ENCODE results near the gene RCL1. TPM values are rescaled to one million over a fixed set of nuclear protein-coding genes. Genes with fewer than 3 reads are reported as not detected.

The RCL1 gene
- total RNA-seq, 1 experiment from 2014 or later = 9.5 TPM

GRCh38 chr9:4827224-4827623 is 34.5 kb downstream of the RCL1 start:
- H3K9me2 ChIP-seq (ENCODE audit: insufficient read depth) = no peaks in the 10 kb centered on the region
- H4K20me1 ChIP-seq (ENCODE audit: insufficient read depth) = no peaks in the 10 kb centered on the region
- H2AFZ ChIP-seq = no peak overlapping the region
- ChIA-PET POLR2A (ENCODE audit: unreplicated experiment) (no interaction called here), CTCF (no interaction called here)
- BruUV-seq (replicated peaks) = no TSS peak
- no peak for TF ChIP-seq CTCF (conservative IDR thresholded peaks at IDR 0.05)
- TF ChIP-seq EZH2 (IDR thresholded peaks at IDR 0.05; ENCODE audit: low read depth) = no peak
- no peak overlapping the region for H3K4me2 ChIP-seq
- H3K27me3 ChIP-seq (ENCODE audit: insufficient read depth, low read depth) = no peaks in the 10 kb centered on the region
- no peak overlapping the region for H3K4me3 ChIP-seq
- no peaks in the 10 kb centered on the region for H3K9me3 ChIP-seq (ENCODE audit: insufficient read depth, low read depth)
- H3K79me2 ChIP-seq (ENCODE audit: low read depth) = peaks cover 3% of the 10 kb centered on the region; the same call in 1 of the 2 replicates
- no peak for DNase-seq
- intact Hi-C loops (cut with micrococcal nuclease; ENCODE audit: unreplicated experiment) = no loop called here
- H3F3A ChIP-seq (ENCODE audit: insufficient read depth, low read depth) = peaks cover 9% of the 10 kb centered on the region
- no peak overlapping the region for H3K27ac ChIP-seq
- H3K4me1 ChIP-seq (replicated peaks; ENCODE audit: insufficient read depth) = peaks cover 6% of the 10 kb centered on the region; the same call in 1 of the 2 replicates
- H3K36me3 ChIP-seq (ENCODE audit: low read depth) = no peaks in the 10 kb centered on the region

- no peaks in the 10 kb centered on the region for H3K9me3 ChIP-seq (ENCODE audit: insufficient read depth, low read depth)
- no peak overlapping the region for H3K4me2 ChIP-seq
- ChIA-PET POLR2A (ENCODE audit: unreplicated experiment) (no interaction called here), CTCF (no interaction called here)
- no peaks in the 10 kb centered on the region for H3K27me3 ChIP-seq (ENCODE audit: insufficient read depth, low read depth)
- H3K79me2 ChIP-seq (ENCODE audit: low read depth) = no peaks in the 10 kb centered on the region
- H3K4me1 ChIP-seq (replicated peaks; ENCODE audit: insufficient read depth) = peaks cover 20% of the 10 kb centered on the region
- DNase-seq = no peak
- no TSS peak for BruUV-seq (replicated peaks)
- H4K20me1 ChIP-seq (ENCODE audit: insufficient read depth) = no peaks in the 10 kb centered on the region
- H2AFZ ChIP-seq = no peak overlapping the region
- H3F3A ChIP-seq (ENCODE audit: insufficient read depth, low read depth) = peaks cover 20% of the 10 kb centered on the region
- no peak for TF ChIP-seq CTCF (conservative IDR thresholded peaks at IDR 0.05)
- no peak overlapping the region for H3K4me3 ChIP-seq
- H3K27ac ChIP-seq = no peak overlapping the region
- H3K36me3 ChIP-seq (ENCODE audit: low read depth) = no peaks in the 10 kb centered on the region
- no peaks in the 10 kb centered on the region for H3K9me2 ChIP-seq (ENCODE audit: insufficient read depth)
- intact Hi-C loops (cut with micrococcal nuclease; ENCODE audit: unreplicated experiment) = no loop called here
Measured at GRCh38 chr9:4828761-4829160, 36.0 kb downstream of the RCL1 start.

- no TSS peak for BruUV-seq (replicated peaks)
- intact Hi-C loops (cut with micrococcal nuclease; ENCODE audit: unreplicated experiment) = no loop called here
- Histone ChIP-seq H3K27ac (no peak overlapping the region), H4K20me1 (ENCODE audit: insufficient read depth) (no peaks in the 10 kb centered on the region), H3K4me2 (no peak overlapping the region), H3F3A (ENCODE audit: insufficient read depth, low read depth) (peaks cover 20% of the 10 kb centered on the region), H3K4me3 (no peak overlapping the region), H2AFZ (no peak overlapping the region), H3K4me1 (replicated peaks; ENCODE audit: insufficient read depth) (peaks cover 22% of the 10 kb centered on the region), H3K9me2 (ENCODE audit: insufficient read depth) (no peaks in the 10 kb centered on the region), H3K27me3 (ENCODE audit: insufficient read depth, low read depth) (no peaks in the 10 kb centered on the region), H3K79me2 (ENCODE audit: low read depth) (no peaks in the 10 kb centered on the region), H3K36me3 (ENCODE audit: low read depth) (no peaks in the 10 kb centered on the region), H3K9me3 (ENCODE audit: insufficient read depth, low read depth) (no peaks in the 10 kb centered on the region)
- POLR2A ChIA-PET (ENCODE audit: unreplicated experiment) = no interaction called here
- DNase-seq = no peak
- no peak for TF ChIP-seq EZH2 (IDR thresholded peaks at IDR 0.05; ENCODE audit: low read depth)
- no peak for TF ChIP-seq CTCF (conservative IDR thresholded peaks at IDR 0.05)
- CTCF ChIA-PET = no interaction called here
Measured at GRCh38 chr9:4829969-4830368, 37.2 kb downstream of the RCL1 start.
